ENCODE measurements around the gene PDLIM3.
"Not testable (repeated sequence)": the region's sequence is repeated elsewhere in the genome, so short reads cannot be mapped to it uniquely, and the experiment has no call there.

PDLIM3 gene, protein sequence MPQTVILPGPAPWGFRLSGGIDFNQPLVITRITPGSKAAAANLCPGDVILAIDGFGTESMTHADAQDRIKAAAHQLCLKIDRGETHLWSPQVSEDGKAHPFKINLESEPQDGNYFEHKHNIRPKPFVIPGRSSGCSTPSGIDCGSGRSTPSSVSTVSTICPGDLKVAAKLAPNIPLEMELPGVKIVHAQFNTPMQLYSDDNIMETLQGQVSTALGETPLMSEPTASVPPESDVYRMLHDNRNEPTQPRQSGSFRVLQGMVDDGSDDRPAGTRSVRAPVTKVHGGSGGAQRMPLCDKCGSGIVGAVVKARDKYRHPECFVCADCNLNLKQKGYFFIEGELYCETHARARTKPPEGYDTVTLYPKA

GRCh38 chr4:185534866-185535611 lies at the start of gene PDLIM3:
Gene PDLIM3, minus strand, starts transcription at chr4:185535507. Its CDS starts 73 bp downstream, at chr4:185535434.
- no peak for DNase-seq (ENCODE audit: extremely low read depth in 1 of 2, low read depth in 1 of 2)

GRCh38 chr4:185583813-185584212 lies 48.5 kb upstream of the PDLIM3 start:
- DNase-seq (ENCODE audit: extremely low read depth in 1 of 2, low read depth in 1 of 2) = no peak

DNA sequence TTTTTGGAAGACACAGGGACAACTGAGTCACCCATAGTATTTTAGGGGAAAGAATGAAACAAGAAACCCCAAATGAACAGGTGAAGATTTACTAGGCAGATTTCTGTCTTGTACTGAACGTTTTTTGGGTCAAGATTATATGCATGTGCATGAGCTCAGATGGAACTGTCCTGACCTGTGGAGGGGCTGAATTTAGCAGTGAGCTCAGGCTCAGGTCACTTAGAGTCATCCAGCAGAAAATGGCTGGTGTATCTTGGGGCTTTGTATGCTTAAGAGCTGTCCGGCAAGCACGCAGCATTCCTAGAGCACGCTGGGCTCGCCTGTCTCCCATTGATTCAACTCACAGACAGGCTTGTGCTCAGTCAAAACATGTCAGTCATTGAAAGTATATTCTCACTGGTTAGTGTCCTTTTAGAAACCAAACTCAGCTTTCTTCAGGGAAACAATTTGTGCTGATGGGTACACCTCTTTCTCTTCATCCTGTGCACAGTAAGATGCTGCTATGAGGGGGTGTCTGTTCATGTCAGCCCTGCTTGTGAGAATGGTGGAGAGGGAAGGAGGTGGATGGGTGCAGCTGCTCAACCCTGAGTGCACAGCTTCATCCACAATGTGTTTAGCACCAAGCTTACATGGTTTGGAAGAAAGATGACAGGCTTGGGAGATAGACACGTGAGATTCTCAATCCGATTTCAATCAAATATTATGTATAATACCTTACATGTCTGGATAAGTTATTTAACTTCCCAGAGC lies 47.5 kb upstream of the PDLIM3 start:
- DNase-seq (ENCODE audit: extremely low read depth in 1 of 2, low read depth in 1 of 2) = no peak

DNA sequence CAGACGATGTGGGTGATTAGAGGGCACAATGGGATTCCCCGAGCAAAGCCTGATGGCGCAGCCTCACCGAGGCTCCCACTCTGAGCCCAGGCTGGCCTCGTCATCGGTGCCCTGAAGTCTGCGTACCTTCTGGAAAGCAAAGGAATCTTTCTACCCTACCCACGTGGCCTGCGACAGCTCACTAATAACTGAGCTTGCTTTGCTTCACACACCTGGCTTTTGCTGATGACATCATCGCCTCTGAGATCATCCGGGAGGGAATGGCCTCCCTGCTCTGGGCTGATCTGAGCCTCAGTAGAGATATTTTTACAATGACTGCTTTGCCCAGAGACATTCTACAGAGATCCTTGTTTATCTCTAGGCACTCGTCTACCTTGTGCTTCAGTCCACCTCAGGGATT lies 45.4 kb upstream of the PDLIM3 start:
- no peak for DNase-seq (ENCODE audit: extremely low read depth in 1 of 2, low read depth in 1 of 2)

- no peak for DNase-seq (ENCODE audit: extremely low read depth in 1 of 2, low read depth in 1 of 2)
Measured at GRCh38 chr4:185578284-185578683, 43.0 kb upstream of the PDLIM3 start.

DNA sequence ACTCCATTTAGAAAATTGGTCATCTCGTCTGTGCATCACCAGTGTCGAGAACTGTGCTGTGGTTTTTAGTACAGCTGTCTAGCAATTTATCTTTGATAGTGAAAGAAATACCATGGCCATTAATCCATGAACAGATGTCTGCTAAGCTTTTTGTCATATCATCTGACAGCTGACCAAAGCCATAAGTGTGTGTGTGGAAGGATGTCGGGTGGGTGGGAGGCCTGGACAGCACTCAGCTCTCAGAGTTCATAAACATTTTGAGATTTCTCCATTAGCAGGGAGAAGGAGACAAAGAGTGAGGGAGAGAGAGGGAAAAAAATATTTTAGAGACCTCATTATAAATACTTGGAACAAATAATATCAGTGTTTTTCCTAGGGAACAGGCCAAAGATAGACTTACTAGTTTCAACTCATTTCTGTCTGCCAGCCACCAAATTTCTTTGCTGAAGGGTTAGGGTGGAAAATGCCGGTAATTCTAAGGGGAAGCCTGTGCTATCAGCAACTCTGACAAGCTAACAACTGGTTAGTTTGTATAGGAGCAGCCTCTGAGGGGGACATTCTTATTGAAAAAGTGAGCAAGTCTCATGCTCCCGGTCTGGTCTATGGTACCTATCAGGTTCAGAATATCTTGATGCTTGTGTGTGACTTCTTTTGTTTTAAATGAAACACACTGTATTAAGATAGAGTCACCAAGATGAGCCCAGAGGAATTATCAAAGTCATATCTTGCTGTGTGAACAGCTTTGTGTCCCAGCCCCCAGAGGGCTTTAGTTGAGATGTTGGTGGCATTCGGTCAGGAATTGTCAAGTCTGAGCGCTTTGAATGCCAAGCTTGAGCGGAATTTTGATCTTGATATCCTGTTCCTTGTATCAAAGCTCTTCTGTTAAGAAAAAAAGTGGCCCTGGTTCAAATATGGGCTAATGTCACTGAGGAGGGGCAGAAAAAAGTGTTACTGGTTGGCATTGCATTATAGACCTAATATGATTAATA lies 41.9 kb upstream of the PDLIM3 start:
- no peak for DNase-seq (ENCODE audit: extremely low read depth in 1 of 2, low read depth in 1 of 2)

DNA sequence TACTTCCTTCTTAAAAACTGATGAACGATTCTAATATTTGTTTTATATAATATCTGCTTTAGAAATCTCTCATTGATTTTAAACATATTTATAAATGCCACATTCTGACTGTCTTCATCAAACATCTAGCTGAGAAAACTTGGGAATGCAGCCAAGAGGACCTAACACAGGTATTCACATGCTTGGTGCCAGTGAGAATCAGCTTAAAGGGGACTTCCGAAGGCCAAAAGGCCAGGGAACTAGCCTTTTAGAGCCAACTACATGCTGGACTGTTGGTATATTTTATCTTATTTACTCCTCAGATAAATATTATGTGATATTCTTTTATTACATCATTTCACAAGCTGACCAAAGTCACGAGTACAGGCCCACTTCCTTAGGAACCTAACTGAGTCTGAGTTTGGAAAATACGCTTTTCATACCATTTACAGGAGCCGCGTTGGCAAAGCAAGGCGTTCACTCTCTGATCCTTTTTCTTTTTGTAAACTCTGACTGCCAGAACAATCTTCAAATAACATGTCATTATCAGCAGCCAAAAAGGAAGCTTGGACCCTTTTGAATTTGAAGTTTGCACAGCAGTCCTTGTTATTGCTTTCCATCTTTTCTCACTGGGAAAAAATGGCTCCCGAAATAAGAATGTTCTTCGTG lies 41.1 kb upstream of the PDLIM3 start:
- DNase-seq (ENCODE audit: extremely low read depth in 1 of 2, low read depth in 1 of 2) = no peak

- no peak for DNase-seq (ENCODE audit: extremely low read depth in 1 of 2, low read depth in 1 of 2)
Measured at GRCh38 chr4:185573651-185574199, 38.4 kb upstream of the PDLIM3 start.

DNA sequence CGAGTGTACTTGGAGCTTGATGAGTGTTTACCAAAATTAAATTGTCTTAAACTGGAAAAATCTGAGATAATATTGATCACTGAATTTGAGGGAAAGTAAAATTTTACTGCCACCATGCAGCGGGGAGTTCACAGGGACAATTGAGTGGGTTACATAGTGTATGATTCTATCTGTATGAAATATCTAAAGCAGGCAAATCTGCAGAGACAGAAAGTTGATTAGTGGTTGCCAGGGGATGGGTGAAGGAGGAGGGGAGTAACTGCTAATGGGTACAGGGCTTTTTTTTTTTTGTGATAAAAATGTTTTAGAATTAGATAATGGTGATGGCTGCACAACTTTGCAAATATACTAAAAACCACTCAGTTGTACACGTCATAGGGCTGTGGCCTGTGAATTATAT lies 35.4 kb upstream of the PDLIM3 start:
- no peak for DNase-seq (ENCODE audit: extremely low read depth in 1 of 2, low read depth in 1 of 2)

- no peak for DNase-seq (ENCODE audit: extremely low read depth in 1 of 2, low read depth in 1 of 2)
Measured at GRCh38 chr4:185567381-185568376, 32.4 kb upstream of the PDLIM3 start.

- DNase-seq (ENCODE audit: extremely low read depth in 1 of 2, low read depth in 1 of 2) = no peak
Measured at GRCh38 chr4:185566972-185567371, 31.7 kb upstream of the PDLIM3 start.

- DNase-seq (ENCODE audit: extremely low read depth in 1 of 2, low read depth in 1 of 2) = no peak
Measured at GRCh38 chr4:185566425-185566824, 31.1 kb upstream of the PDLIM3 start.

DNA sequence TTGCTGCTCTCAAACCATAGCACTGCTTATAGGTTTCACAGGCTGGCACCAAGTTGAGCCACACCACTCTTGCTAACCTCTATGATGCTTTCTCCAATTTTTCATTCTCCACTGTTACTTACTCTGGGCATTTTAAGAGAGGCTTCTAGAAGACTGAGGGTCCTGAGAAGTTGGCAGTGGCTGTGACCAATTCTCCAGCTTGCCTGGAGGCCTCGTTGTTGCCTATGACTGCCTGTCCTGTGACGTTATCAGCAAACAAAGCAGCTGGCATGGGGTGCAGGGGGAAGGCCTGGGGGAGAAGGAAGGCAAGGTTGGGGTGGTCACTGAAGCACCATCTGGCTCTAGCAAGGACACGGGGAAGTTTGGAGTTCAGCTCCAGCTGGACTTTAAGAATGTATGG lies 30.4 kb upstream of the PDLIM3 start:
- DNase-seq (ENCODE audit: extremely low read depth in 1 of 2, low read depth in 1 of 2) = no peak

DNA sequence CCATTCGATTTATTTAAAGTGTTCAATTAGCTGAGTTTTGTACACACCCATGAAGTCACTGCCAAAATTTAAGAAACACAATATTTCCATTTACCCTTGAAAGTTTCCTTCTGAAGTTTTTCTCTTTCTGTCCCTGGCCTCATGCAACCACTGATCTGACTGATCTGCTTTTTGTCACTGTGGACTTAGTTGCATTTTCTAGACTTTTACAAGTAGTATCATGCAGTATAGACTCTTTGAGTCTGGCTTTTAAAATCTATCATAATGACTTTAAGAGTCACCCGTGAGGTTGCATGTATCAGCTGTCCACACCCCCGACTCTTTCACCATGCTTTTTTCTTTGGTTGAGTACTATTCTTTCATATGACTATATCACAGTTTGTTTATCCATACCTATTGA lies 29.0 kb upstream of the PDLIM3 start:
- DNase-seq (ENCODE audit: extremely low read depth in 1 of 2, low read depth in 1 of 2) = no peak

DNA sequence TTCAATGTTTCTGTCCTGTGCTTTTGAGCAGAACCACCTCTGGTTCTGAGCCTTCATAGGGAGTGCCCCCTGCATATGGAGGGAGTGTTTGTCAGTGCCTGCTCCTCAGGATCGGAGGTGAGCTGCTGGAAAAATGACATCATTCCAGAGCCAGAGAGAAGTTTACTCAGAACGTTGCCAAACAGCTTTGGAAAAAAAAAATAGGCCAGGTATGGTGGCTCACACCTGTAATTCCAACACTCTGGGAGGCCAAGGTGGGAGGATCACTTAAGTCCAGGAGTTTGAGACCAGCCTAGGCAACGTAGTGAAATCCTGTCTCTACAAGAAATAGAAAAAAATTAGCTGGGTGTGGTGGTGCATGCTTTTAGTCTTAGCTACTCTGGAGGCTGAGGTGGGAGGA lies 27.2 kb upstream of the PDLIM3 start:
- no peak for DNase-seq (ENCODE audit: extremely low read depth in 1 of 2, low read depth in 1 of 2)

- DNase-seq (ENCODE audit: extremely low read depth in 1 of 2, low read depth in 1 of 2) = no peak
Measured at GRCh38 chr4:185560316-185560715, 25.0 kb upstream of the PDLIM3 start.

DNA sequence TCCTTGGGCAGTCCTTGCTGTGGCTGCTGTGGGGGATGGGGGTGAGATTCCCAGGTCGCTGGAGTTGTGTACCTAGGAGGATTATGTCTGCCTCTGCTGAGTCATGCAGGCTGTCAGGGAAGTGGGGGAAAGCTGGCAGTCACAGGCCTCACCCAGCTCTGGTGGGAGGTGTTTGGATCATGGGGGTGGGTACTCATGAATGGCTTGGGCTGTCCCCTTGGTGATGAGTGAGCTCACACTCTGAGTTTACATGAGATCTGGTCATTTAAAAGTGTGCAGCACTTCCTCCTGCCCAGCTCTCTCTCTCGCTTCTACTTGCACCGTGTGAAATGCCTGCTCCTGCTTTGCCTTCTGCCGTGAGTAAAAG lies 24.6 kb upstream of the PDLIM3 start:
- DNase-seq (ENCODE audit: extremely low read depth in 1 of 2, low read depth in 1 of 2) = no peak

GRCh38 chr4:185559251-185559914 lies 24.1 kb upstream of the PDLIM3 start:
- not testable (repeated sequence) for DNase-seq (ENCODE audit: extremely low read depth in 1 of 2, low read depth in 1 of 2)
